ENCODE results near the gene PCSK6.

Gene PCSK6

DNA sequence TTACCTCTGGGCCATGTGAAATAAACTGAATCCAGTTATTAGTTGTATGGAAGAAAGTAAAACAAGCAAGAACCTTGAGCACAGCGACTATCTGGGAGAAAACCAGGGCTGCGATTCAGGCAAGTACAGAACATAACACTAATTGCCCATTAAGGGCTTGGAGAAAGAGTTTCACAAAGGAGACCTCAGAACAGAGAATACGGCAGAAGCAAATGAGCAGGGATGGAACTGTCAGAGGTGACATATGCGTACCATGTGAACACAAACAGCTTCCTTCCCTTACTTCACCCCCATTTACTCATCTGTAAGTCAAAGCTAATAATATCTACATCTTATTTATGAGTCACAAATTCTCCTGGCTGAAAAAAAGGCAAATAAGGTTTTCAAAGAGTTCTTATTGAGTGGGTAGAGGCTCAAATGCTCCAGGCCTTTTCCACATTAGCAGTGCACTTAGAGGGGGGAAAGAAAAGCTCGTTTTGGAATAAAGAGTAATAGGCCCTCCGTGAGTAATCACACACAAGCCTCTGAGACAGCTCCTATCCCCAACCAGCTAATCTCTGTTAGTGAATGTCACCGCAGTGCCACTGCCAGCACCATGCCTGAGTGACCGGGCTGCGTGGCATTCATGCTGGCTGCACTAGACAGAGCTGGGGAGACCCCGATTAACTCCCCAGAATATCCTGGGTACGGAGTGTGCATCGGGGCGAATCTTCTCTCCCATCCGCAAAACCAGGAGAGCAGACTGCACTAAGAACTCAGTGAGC, 2.6 kb downstream of the PCSK6 start:
- Mint-ChIP-seq H3K36me3 (no peaks in the 10 kb centered on the region), H3K27me3 (peaks cover 48% of the 10 kb centered on the region), H3K4me3 (no peak overlapping the region), H3K9me3 (no peaks in the 10 kb centered on the region), H3K27ac (no peak overlapping the region), H3K4me1 (no peaks in the 10 kb centered on the region)
- no peak for ATAC-seq

DNA sequence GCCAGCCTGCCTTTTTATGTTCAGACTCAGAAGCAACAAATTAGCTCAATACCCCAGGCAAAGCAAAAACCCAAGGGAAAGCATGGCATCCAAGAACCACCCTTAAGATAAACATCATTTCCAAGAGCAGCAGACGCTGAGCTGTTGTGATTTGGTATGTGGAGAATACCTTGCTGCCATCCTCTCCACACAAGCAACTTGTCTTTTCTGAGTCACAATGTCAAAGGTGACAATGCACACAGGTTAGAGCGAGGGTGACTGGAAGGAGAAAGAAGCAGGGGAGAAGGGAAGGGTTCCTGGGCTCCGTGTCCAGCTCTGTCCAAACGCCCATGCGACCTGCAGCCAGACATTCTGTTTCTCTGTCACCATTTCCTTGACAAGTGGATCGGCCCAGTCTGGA, 6.0 kb downstream of the PCSK6 start:
- Mint-ChIP-seq H3K4me3 (no peak overlapping the region), H3K27ac (no peak overlapping the region), H3K4me1 (no peaks in the 10 kb centered on the region), H3K9me3 (no peaks in the 10 kb centered on the region), H3K27me3 (peaks cover 43% of the 10 kb centered on the region), H3K36me3 (no peaks in the 10 kb centered on the region)
- ATAC-seq = no peak

DNA sequence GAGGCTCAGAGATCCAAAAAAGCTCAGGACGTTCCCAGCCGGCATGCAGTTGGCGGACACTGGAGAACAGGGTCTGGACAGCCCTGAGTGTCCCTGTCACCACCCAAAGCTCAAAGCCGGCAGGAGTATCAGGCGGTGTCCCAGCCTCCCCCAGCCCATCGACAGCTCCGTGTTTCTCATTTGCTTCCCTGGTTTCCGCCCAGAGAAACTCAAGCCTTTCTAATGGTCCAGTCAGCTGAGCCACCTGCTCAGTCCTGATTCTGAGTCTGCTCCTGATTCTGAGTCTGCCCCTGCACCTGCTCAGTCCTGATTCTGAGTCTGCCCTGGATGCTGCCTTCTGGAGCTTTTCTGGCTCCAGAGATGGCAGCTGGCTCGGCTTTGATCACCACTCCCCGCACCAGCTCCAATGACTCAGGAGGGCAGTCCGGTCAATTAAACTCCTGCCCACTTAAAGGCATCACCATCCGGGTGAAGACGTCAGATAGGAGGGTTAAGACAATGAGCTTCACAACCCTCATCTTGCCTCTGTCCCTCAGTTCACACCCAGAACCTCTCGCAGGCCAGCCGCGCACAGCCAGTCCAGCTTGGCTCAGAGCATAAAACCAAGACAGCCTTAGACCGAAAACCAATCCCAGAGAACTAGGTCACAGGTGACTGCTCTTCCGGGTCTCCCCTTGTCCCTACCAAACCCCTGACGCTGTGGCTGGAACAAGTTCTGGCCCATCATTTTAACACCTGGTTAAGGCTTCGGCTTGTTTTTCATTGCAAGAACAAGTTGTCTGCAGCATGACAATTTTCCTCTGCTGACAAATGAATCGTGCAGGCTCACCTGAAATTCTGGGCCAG, 6.8 kb downstream of the PCSK6 start:
- Mint-ChIP-seq H3K27ac (no peak overlapping the region), H3K27me3 (peaks cover 37% of the 10 kb centered on the region), H3K9me3 (no peaks in the 10 kb centered on the region), H3K4me1 (no peaks in the 10 kb centered on the region), H3K4me3 (no peak overlapping the region), H3K36me3 (no peaks in the 10 kb centered on the region)
- no peak for ATAC-seq

DNA sequence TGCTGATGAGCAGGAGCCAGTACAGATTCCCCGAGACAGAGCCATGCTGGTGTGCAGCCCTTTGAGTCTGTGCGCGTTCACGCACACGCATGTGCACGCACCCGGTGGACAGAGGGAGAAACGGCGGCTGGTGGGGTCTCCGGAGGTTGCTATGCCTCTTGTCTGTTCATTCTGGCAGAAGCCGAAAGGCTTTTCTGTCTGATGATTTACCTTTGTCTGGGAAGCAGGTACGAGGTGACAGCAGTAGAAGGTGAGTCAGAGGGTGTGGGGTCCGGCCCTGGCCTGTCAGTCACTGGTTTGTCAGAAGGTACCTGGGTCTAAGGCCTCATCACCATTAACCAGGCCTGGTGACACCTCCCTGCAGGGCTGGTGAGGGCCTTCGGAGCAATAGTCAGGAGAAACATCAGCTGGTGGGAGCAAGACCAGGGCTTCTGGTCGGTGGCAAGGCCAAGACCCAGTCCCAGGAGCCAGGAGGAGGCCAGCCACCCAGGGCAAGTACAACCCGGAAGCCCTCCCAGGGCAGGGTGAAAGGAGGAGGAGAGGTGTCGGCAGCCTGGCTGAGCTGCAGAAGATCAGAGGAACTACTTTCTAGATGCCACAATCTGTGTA, 7.5 kb downstream of the PCSK6 start:
- Mint-ChIP-seq H3K36me3 (no peaks in the 10 kb centered on the region), H3K27ac (no peak overlapping the region), H3K9me3 (no peaks in the 10 kb centered on the region), H3K4me1 (no peaks in the 10 kb centered on the region), H3K27me3 (peaks cover 30% of the 10 kb centered on the region), H3K4me3 (no peak overlapping the region)
- no peak for ATAC-seq

DNA sequence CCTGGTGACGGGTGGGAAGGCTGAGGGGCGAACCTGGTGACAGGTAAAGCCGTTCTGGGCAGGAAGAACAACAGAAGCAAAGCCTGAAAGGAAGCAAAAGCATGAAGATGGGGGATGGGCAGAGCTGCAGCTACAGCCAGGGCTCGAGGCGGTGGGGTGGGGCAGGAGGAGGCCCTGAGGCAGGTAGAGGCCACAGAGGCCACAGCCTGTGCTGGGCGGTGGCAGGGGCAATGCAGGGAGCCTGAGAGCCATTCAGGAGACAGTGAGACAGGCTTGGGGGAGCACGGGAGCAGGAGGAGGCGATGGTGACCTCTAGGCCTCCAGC, 8.2 kb downstream of the PCSK6 start:
- ATAC-seq = no peak
- no peaks in the 10 kb centered on the region for H3K36me3 Mint-ChIP-seq

DNA sequence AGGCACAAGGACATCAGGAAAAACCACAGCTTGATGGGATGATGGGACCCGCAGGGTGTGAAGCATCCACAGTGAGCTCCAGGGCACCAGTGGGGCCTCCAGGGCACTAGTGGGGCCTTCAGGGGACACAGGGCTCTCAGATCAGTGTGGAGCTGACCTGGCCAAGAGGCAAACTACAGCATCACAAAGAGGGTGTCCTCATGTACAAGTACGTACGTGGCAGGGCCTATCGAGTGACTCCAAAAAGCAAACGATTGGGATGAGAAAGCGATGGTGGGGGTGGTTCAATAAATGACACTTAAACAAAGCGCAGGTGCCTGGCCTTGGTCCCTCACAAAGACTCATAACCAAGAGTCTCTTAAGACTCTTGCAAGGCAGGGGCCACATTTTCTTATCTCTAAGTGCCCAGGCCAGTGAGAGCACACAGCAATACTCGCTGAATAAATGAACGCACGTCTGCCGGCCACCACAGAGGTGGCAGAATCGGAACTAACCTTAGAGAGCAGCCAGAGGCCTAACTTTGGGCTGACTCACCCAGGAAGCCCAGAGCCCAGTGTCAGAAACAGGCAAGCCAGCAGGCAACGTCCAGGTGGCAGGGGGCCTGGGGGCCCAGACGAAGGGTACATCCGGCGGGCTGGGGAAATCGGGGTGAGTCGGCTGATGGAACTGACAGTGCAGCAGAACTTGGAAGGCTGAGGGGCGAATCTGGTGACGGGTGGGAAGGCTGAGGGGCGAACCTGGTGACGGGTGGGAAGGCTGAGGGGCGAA, 8.7 kb downstream of the PCSK6 start:
- no peaks in the 10 kb centered on the region for H3K9me3 Mint-ChIP-seq
- H3K36me3 Mint-ChIP-seq = no peaks in the 10 kb centered on the region
- H3K4me1 Mint-ChIP-seq = no peaks in the 10 kb centered on the region
- H3K4me3 Mint-ChIP-seq = no peak overlapping the region
- H3K27ac Mint-ChIP-seq = no peak overlapping the region
- H3K27me3 Mint-ChIP-seq = peaks cover 19% of the 10 kb centered on the region
- ATAC-seq = no peak

More for the DNA sequence above, 8.2 kb downstream of the PCSK6 start:
- H3K27ac Mint-ChIP-seq = no peak overlapping the region
- H3K9me3 Mint-ChIP-seq = no peaks in the 10 kb centered on the region
- H3K4me1 Mint-ChIP-seq = no peaks in the 10 kb centered on the region
- H3K4me3 Mint-ChIP-seq = no peak overlapping the region
- peaks cover 25% of the 10 kb centered on the region for H3K27me3 Mint-ChIP-seq

DNA sequence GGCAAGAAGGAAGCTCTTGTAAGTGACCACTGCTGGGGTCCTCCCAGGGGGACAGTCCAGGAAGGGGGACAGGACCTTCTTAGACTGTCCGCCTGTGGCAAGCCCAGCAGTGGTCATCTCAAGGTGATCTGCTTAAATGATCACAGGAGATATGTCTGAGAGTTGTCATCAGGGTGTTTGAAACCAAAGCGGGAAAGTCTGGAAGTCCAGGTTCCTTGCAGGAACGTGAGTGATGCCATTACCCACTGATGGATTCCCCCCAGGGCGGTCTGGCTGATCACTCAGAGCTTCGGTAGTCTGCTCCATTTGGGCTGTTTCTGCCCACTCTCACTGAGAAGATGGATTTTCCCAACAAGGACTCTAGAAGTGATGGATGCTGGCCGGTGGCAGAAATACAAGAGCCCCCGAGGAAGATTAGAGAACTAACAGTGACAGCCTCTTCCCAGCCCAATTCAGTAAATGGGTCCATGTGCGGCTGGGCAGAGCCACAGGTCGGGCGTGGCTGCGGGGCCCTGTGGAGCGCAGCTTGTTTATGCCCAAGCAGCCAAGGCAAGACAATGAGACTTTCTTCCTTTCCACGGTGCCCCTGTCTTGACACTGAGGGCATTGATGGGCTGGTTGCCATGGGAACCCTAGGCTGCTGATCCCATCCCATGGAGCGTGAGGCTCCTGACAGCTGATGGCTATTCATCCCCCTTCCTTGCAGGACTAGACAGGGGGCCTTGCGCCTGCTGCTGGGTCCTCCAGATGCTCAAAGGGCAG, 9.5 kb downstream of the PCSK6 start:
- ATAC-seq = no peak
- Mint-ChIP-seq H3K27me3 (peaks cover 15% of the 10 kb centered on the region), H3K27ac (no peak overlapping the region), H3K9me3 (no peaks in the 10 kb centered on the region), H3K4me3 (no peak overlapping the region), H3K4me1 (no peaks in the 10 kb centered on the region), H3K36me3 (no peaks in the 10 kb centered on the region)

DNA sequence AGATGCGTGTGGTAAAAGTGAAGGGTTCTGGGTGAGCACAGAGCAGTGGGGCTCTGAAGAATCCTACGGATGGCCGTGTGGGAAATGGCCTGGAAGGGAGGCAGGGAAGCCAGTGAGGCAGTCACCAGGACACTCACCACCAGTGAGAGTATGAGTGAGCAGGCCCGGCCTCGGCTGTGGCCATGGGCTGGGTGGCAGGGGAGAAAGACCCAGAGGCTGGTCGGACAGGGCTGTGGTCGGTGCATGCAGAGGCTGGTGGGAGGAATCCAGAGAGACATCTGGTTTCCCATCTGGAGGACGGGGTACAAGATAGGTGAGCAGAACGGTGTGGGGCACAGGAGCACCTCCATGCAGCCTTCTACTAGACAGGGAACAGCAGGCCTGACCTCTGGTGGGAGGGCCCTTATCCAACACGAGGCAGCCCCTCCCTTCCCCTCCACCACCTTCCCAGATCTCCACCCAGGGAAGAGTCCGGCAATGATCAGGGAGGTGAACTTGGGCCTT, 10.1 kb downstream of the PCSK6 start:
- no peak overlapping the region for H3K27ac Mint-ChIP-seq
- peaks cover 21% of the 10 kb centered on the region for H3K27me3 Mint-ChIP-seq
- no peak overlapping the region for H3K4me3 Mint-ChIP-seq
- H3K9me3 Mint-ChIP-seq = no peaks in the 10 kb centered on the region
- H3K4me1 Mint-ChIP-seq = no peaks in the 10 kb centered on the region
- no peak for ATAC-seq
- no peaks in the 10 kb centered on the region for H3K36me3 Mint-ChIP-seq

DNA sequence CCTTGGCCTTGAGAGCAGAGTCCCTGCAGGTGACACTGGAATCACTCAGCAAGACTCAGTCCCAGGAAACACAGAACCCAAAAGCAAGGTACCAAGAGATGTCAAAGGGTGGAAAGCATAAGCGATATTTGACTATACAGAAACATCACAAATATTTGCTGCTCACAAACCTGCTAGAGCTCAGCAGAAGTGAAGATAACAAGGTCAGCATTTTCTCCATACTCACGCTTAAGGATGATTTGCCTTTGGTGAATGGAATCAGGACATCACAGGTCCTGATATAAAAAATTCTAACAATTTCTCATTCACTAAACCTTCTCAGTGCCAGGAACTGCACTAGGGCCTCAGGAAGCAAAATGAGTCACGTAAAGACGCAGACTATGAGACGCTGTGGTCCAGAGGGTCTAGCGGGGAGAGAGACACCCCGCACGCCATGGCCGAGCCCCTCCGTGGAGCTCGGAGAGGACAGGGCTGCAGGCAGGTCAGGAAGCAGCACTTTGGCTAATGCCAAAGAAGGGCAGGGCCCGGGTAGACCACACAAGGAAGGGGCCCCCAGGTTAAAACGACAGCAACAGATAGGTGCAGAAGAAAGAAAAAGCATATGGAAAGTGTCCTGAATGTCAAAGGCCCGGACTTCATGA, 10.7 kb downstream of the PCSK6 start:
- Mint-ChIP-seq H3K4me3 (no peak overlapping the region), H3K9me3 (no peaks in the 10 kb centered on the region), H3K36me3 (no peaks in the 10 kb centered on the region), H3K27me3 (peaks cover 23% of the 10 kb centered on the region), H3K4me1 (no peaks in the 10 kb centered on the region), H3K27ac (no peak overlapping the region)
- no peak for ATAC-seq

DNA sequence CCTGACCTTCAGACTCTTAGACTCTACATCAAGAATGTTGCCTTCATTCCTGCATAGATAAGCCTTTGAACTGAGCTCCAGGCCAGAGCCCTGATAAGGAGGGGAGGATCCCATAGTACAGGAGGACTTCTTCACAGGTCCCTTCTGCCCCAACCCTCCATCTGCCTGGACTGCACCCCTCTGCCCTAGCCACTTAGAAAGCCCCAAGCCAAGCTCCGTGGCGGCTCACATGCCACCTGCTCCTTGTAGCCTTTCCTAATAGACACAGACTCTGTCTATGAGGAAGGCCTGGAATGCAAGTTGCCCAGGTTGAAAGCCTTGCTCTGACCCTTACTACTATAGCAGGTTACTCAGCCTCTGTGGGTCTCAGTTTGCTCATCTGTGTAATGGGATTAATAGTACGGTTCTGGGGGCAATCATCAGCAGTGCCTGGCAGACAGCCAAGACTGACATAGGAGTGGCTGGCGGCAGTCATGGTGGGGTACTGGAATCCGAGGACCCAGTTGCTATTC, 11.6 kb downstream of the PCSK6 start:
- ATAC-seq = no peak
- Mint-ChIP-seq H3K9me3 (no peaks in the 10 kb centered on the region), H3K4me3 (no peak overlapping the region), H3K27ac (no peak overlapping the region), H3K4me1 (no peaks in the 10 kb centered on the region), H3K36me3 (no peaks in the 10 kb centered on the region), H3K27me3 (peaks cover 23% of the 10 kb centered on the region)

DNA sequence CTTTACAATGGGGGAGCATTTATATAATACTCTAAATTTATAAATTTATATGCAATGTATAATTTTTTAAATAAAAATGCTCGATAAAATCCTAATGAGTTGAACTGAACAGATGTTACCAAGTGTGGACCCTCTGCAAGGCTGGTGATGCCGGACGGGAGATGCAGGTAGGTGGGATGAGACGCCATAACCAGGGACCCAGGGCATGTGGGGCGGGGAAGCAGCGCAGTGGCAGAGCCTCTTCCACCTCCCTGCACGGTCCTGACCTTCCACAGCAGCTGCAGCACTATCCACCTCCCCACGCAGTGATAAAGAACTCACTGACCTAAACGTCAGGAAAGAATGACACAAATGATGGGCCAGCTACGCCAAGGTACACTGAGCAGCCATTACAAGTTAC, 12.8 kb downstream of the PCSK6 start:
- Mint-ChIP-seq H3K36me3 (no peaks in the 10 kb centered on the region), H3K4me1 (no peaks in the 10 kb centered on the region), H3K27me3 (peaks cover 26% of the 10 kb centered on the region), H3K4me3 (no peak overlapping the region), H3K27ac (no peak overlapping the region), H3K9me3 (no peaks in the 10 kb centered on the region)
- ATAC-seq = no peak

DNA sequence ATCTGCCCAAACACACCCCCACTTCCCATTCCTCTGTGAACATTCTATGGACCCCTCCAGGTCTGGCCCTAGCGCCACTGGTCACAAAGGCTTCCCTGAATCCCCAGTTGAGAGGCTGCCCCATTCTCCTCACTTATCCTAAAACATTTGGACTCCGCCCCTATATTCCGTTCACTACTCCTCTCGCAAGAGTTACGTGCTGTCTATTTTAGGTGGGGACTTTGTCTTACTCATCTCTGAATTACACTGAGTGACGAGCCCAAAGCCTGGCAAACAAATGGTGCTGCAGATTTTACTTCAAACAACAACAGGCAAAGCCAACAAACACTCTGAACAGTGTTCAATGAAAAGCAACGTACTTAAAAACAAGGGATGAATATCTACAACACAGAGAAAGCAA, 14.5 kb downstream of the PCSK6 start:
- Mint-ChIP-seq H3K27ac (no peak overlapping the region), H3K4me3 (no peak overlapping the region), H3K36me3 (no peaks in the 10 kb centered on the region), H3K27me3 (peaks cover 34% of the 10 kb centered on the region), H3K9me3 (no peaks in the 10 kb centered on the region), H3K4me1 (no peaks in the 10 kb centered on the region)
- no peak for ATAC-seq

DNA sequence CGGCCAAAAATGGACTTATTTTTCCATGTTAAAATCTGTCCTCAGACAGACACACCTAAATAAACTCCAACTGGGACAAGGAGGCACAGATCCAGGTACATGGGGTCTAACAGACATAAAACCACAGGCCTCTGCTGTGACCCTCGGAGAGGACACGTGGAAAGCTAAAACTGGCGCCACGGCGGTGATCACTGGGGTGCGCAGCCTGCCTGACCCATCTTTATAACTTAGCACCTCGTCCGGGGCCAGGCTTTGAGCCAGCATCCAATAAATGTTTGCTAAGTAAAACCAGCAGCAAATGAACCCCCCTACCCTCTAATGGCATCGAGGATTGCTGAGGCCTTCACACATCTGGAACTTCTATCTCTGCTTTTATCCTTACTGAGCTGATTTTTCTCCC, 15.3 kb downstream of the PCSK6 start:
- no peak for ATAC-seq
- Mint-ChIP-seq H3K36me3 (no peaks in the 10 kb centered on the region), H3K27me3 (peaks cover 27% of the 10 kb centered on the region), H3K9me3 (no peaks in the 10 kb centered on the region), H3K4me3 (no peak overlapping the region), H3K4me1 (no peaks in the 10 kb centered on the region), H3K27ac (no peak overlapping the region)

DNA sequence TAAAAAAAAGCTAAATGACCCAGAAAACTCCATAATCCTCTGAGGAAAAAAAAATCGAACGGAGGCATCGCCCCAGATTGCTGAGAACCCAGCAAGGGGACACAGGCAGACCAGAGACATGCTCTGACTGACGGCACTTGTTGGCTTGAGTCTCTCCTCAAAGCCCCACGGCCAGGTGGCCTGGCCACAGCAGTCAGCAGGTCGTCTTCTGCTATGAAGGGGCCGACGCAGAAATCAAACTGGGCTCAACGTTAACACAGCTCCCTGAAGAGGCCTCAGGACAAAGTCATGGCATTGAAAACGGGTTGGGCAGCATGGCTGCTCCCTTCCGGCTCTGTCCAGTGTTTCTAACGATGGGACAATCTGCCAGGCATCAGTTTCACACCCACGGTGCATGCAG, 17.5 kb downstream of the PCSK6 start:
- Mint-ChIP-seq H3K36me3 (no peaks in the 10 kb centered on the region), H3K27me3 (peaks cover 21% of the 10 kb centered on the region), H3K4me1 (no peaks in the 10 kb centered on the region), H3K4me3 (no peak overlapping the region), H3K9me3 (no peaks in the 10 kb centered on the region), H3K27ac (no peak overlapping the region)
- no peak for ATAC-seq

All from stimulated activated memory B cell treated with anti-CD40 and anti-IgM and Interleukin-4, amounts not matched to agents 10 μg/mL and 1 μg/mL and 100 μg/mL, for 72 hours (primary cell).